DMS153 treated with DMSO at 0.1 percent for 48 hours (cell line): Measurements from ENCODE around the gene FNDC3B.
"Not testable (repeated sequence)": the region's sequence is repeated elsewhere in the genome, so short reads cannot be mapped to it uniquely, and the experiment has no call there.

Experiments
- DNase-seq: peaks from one replicate; lab custom pipeline; 2025; ENCODE audit not compliant: unreplicated experiment; lab: John Stamatoyannopoulos, UW

The FNDC3B gene

GRCh38 chr3:172354931-172355499 lies 315.6 kb downstream of the FNDC3B start:
- DNase-seq, result no peak

- no peak for DNase-seq
These were observed 316.5 kb downstream of the FNDC3B start for GRCh38 chr3:172355836-172356235.

GRCh38 chr3:172356427-172356826 lies 317.0 kb downstream of the FNDC3B start:
- DNase-seq, result no peak

- DNase-seq, result no peak
These were observed 318.7 kb downstream of the FNDC3B start for GRCh38 chr3:172357850-172358754.

GRCh38 chr3:172359231-172359630 lies 319.9 kb downstream of the FNDC3B start:
- no peak for DNase-seq

GRCh38 chr3:172359996-172360395 lies 320.6 kb downstream of the FNDC3B start:
- DNase-seq, result no peak

- DNase-seq, result no peak
These were observed 323.2 kb downstream of the FNDC3B start for GRCh38 chr3:172362583-172362982.

- no peak for DNase-seq
These were observed 325.1 kb downstream of the FNDC3B start for GRCh38 chr3:172364374-172365027.

GRCh38 chr3:172365028-172365567 lies 325.7 kb downstream of the FNDC3B start:
- no peak for DNase-seq

GRCh38 chr3:172367205-172368105 lies 328.1 kb downstream of the FNDC3B start:
- no peak for DNase-seq

- not testable (repeated sequence) for DNase-seq
These were observed 329.2 kb downstream of the FNDC3B start for GRCh38 chr3:172368556-172368955.

GRCh38 chr3:172369590-172370259 lies 330.3 kb downstream of the FNDC3B start:
- DNase-seq, result no peak

GRCh38 chr3:172370419-172370818 lies 331.0 kb downstream of the FNDC3B start:
- no peak for DNase-seq

GRCh38 chr3:172371544-172371943 lies 332.2 kb downstream of the FNDC3B start:
- DNase-seq, result no peak

GRCh38 chr3:172372895-172373294 lies 333.5 kb downstream of the FNDC3B start:
- DNase-seq, result no peak

- no peak for DNase-seq
These were observed 334.5 kb downstream of the FNDC3B start for GRCh38 chr3:172373912-172374311.

- no peak for DNase-seq
These were observed 335.9 kb downstream of the FNDC3B start for GRCh38 chr3:172375206-172375850.

- DNase-seq, result no peak
These were observed 337.0 kb downstream of the FNDC3B start for GRCh38 chr3:172376402-172376801.

- no peak for DNase-seq
These were observed 337.5 kb downstream of the FNDC3B start for GRCh38 chr3:172376881-172377280.

GRCh38 chr3:172378439-172378838 lies 339.1 kb downstream of the FNDC3B start:
- DNase-seq, result no peak
